Kidney epithelial cell (primary cell): Measurements from ENCODE around the gene GREB1. TPM values are rescaled to one million over a fixed set of nuclear protein-coding genes. Genes with fewer than 3 reads are reported as not detected.
"Not testable (repeated sequence)": the region's sequence is repeated elsewhere in the genome, so short reads cannot be mapped to it uniquely, and the experiment has no call there.

ENCODE experiments used
- DNase-seq: peaks from one replicate; pipeline ENCODE4 v3.0.0-alpha.2; 2010; ENCODE audit warnings: low read depth
- H3K27me3 ChIP-seq: 2 replicates; pipeline ENCODE4 v1.6.0; 2011; ENCODE audit warnings: low read length; ENCODE audit not compliant: control insufficient read depth, insufficient read depth
- H3K36me3 ChIP-seq: 2 replicates; pipeline ENCODE4 v1.5.1; 2011; ENCODE audit warnings: low read length; ENCODE audit not compliant: control insufficient read depth, insufficient read depth
- H3K4me3 ChIP-seq: 2 replicates; pipeline ENCODE4 v1.5.1; 2011; ENCODE audit warnings: low read depth, mild to moderate bottlenecking, control low read depth, low read length
- CTCF ChIP-seq: IDR thresholded peaks from 2 replicates; pipeline ENCODE4 v1.5.1; 2011; ENCODE audit warnings: mild to moderate bottlenecking, moderate library complexity, low read length, control low read depth, inconsistent platforms; ENCODE audit not compliant: insufficient read depth, poor library complexity, severe bottlenecking
- total RNA-seq: library from RNA; depleted of rRNA; stranded (reverse); fragments of >200 nt; gene quantifications from 2 replicates; pipeline ENCODE4 v1.2.3, GENCODE V29; 2015

Gene GREB1
- total RNA-seq, 1 donor from 2014 or later = 2.8 TPM

GRCh38 chr2:11657646-11658045 lies 123.8 kb downstream of the GREB1 start:
- H3K27me3 ChIP-seq = peaks cover 2% of the 10 kb centered on the region
- no peak overlapping the region for H3K4me3 ChIP-seq
- H3K36me3 ChIP-seq = no peaks in the 10 kb centered on the region
- DNase-seq = no peak
- TF ChIP-seq CTCF = no peak

DNA sequence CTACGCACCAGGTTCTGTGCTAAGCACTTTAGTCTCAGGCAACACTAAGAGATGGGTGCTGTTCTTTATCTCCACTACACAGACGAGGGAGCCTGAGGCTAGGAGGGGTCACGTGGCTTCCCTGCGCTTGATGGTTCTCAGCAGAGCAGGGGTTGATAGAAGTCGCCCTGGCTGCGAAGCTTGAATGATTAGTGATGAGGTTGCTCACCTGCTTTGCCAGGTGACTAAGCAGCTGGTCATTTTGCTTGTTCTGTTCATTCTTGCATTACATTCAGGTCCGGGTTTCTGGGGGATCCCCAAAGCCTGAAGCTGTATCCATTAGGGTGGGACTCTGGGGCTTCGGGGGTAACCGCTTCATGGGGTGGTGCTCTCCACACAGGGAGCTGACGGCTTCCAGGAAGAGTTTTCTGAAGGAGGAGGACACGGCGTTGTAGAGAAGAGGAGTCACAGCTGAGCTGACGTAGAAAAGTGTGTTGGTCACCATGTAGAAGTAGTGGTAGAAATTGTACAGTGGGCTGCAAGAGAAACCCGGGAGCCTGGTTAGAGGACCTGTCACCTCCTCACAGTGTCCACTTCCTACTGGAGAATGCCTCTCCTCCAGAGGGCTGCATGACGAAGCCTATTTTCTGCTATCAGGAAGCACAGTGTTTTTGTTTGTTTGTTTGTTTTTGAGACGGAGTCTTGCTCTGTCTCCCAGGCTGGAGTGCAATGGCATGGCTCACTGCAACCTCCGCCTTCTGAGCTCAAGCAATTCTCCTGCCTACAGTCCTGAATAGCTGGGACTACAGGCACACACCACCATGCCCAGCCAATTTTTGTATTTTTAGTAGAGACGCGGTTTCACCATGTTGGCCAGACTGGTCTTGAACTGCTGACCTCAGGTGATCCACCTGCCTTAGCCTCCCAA lies 124.6 kb downstream of the GREB1 start:
- Histone ChIP-seq H3K4me3 (no peak overlapping the region), H3K27me3 (peaks cover 2% of the 10 kb centered on the region), H3K36me3 (no peaks in the 10 kb centered on the region)
- DNase-seq = no peak
- TF ChIP-seq CTCF = no peak

- Histone ChIP-seq H3K36me3 (no peaks in the 10 kb centered on the region), H3K4me3 (no peak overlapping the region), H3K27me3 (peaks cover 2% of the 10 kb centered on the region)
- DNase-seq = no peak
- TF ChIP-seq CTCF = no peak
These were observed 125.2 kb downstream of the GREB1 start for GRCh38 chr2:11659115-11659475.

DNA sequence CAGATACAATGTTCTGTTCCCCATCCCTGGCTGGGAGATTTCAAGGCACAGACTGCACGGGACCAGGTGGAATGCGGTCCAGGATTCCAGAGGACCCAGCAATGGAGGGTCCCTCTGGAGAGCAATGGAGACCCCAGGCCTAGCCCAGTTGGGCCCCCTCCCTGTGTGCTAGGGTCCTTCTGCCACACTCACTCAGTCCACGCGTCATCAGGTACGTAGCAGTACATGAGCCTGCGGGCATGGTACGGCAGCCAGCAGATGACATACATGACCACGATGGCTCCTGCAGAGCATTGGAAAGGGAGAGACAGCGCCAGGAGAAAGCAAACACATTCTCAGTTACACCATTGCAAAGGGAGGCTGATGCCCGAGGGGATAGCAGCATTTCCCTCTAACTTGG lies 126.0 kb downstream of the GREB1 start:
- Histone ChIP-seq H3K4me3 (no peak overlapping the region), H3K27me3 (peaks cover 2% of the 10 kb centered on the region), H3K36me3 (no peaks in the 10 kb centered on the region)
- no peak for DNase-seq
- TF ChIP-seq CTCF = no peak

- not testable (repeated sequence) for H3K4me3 ChIP-seq, H3K36me3 ChIP-seq, H3K27me3 ChIP-seq, DNase-seq
These were observed 126.6 kb downstream of the GREB1 start for GRCh38 chr2:11660396-11660795.

- H3K27me3 ChIP-seq = peaks cover 2% of the 10 kb centered on the region
- TF ChIP-seq CTCF = no peak
These were observed 128.1 kb downstream of the GREB1 start for GRCh38 chr2:11661891-11662435.

More at GRCh38 chr2:11661891-11662435, 128.1 kb downstream of the GREB1 start:
- DNase-seq = no peak
- Histone ChIP-seq H3K4me3 (no peak overlapping the region), H3K36me3 (no peaks in the 10 kb centered on the region)
